HG03097 (cell line): ENCODE data around the gene EEFSEC.

Experiments used
- ATAC-seq: cut with Tn5 transposase; IDR thresholded peaks from one replicate; pipeline ENCODE4 v1.9.1; 2021; ENCODE audit not compliant: unreplicated experiment, low FRiP score

The EEFSEC gene

DNA sequence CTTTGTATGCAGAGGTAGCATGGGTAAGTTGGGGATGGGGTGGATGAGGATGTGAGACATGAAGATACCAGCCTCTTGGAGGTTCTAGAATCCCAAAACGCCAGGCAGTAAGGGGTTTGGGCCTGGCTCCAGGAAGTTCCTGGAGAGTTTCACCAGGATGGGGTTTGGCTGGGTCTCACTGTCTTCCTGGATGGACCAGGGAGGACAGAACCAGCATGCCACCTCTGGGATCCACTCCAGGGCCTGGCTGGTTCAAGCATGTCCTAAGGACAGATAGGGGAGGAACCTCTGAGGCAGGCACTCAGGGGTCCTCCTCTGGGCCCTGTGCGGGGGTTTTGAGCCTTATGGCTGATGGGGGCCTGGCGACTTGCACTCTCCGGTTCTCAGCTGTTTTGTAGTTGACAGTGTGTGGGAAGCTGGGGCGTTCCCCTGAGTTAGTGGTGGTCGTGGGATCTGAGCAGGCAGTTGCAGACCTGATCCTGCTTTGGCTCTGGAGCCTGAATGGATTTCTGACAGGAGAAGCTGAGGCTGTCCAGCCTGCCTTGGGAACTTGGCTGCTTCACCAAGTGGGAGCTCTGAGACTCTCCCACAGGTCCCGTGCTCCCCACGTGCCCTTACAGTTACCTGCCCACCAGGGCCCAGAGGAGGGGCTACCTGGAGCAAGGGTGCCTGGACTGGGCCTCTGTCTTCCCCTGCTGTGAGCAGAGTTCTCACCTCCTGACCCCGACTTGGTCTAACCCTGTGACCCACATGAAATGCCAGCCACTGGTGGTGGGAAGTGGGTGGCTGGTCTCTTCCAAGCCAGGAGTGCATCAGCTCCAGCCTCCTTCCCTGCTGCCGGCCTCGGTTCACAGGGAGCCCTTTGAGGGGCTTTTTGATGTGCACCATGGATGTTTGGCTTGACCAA lies 128.4 kb downstream of the EEFSEC start:
- no peak for ATAC-seq

DNA sequence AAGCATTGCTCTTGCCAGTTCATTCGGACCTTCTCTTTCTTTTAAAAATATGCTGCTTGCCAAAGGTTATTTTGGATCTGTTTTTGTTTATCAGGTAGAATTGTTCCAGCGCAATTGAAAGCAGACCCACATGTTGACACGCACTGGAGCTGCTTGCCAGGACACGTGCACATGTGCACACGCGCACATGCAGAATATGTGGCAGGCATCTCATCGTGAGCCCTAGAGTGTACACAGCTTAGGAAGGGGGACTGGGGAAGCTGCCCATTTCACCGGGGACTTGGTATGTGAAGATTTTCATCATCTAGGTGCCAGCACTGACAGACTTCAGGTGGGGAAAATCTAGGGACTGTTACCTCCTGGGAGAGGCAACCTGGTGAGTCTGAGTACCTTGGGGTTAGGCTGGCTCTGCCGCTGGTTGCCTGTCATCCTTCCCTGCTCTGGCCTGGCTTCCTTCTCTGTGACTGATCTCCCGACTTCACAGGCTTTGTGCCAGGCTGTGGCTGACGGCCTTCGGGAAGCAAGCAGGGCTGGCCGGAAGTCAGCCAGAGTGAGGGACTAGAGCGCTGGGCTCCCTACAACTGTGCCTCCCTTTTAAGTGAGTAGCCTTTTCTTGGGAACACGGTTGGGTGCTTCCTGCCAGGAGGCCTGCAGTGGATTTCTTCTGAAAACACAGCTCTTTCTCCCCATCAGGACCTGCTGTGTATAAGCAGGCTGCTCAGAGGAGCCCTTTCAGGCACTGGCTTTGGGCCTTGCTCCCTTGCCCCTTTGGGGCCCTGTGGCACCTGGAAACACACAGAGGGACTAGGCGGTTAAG lies 129.3 kb downstream of the EEFSEC start:
- no peak for ATAC-seq

DNA sequence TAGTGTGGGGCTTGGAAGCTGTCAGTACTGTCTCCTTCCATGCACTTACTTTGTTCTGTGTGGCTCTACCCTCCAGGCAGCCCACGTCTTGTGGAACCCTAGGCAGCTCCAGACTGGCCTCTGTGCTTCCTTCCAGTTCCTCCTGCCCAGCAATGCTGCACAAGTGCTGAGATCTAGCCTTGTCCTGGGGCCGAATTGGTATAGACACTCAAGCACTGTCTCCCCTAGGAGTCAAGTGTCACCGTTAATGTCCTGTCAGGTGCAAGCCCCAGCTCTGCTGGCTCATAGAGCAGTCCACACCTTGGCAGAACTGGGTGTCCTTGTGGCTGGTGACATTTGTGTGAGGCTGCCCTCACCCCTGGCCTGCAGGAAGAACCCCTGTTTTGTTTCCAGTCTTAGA lies 130.1 kb downstream of the EEFSEC start:
- ATAC-seq: no peak

DNA sequence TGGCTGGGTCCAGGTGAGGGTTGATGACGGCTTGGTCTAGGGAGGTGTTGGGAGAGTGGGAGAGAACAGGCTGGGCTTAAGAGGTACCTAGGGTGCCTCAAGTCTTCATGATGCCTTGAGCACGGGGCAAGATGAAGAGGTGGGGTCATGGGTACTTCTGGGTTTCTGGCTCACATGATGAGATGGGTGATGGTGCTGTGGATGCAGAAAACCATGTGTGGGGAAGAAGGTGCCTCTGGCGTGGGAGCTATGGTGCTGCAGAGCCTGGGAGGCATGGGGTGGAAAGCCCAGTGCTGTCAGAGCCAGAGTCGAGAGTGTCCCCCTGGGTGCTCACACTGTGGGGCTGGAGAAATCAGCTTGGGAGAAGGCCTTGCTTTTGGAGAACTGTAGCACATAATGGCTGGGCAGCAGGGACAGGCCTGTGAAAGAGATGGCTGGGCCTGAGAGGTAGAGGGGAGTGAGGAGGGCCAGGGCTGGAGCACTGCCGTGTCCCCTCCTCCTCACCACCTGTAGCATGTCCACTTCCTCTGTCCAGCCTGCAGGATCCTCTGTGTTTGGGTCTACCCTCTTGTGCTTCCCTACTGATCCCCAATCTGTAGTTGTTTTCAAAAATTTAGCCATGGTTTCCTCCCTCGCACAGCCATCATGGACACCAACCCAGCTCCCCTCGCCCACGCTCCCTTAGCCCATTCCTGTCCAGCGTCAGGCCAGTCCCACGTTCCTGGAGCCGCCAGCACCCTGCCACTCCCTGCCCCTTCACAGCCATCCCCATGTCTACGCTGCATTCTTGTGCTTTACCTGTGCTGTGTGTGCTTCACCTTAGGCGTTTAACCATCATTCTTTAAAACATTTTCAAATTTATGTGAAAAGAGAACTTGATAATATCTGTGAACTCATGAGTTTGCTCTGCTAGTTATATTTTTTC lies 132.0 kb downstream of the EEFSEC start:
- no peak for ATAC-seq

DNA sequence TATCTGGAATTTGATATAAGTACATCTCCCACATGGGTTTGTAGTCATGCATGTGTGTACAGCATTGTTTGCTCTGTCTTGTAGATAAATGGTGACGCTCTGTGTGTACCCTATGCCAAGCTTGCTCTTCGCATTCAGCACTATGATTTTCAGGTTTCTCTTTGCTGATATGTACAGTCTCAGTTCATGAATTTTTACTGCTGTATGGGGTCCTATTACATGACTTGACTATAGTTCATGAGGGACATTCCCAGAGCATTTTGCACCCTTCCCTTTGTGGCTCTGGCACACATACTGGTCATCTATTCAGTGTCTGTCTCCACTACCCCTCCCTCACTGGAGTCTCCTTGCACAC lies 132.7 kb downstream of the EEFSEC start:
- ATAC-seq: no peak

DNA sequence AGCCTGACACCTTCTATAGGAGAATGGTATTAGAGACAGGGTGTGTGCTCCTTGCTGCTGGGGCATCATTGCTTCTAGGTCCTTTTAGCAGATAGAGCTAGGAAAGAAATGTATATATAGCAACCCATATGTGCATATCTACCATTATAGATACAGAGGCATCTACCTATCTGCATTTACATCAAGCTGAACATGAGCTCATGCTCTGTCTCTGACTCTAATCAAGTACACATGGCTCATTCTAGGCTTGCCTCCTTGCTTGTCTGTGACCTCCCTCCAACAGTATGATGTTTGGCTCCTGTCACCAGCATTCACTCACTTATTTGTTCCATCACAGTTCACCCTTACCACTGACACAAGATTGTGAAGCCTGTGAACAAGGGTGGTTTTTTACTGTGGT lies 133.4 kb downstream of the EEFSEC start:
- ATAC-seq: no peak

DNA sequence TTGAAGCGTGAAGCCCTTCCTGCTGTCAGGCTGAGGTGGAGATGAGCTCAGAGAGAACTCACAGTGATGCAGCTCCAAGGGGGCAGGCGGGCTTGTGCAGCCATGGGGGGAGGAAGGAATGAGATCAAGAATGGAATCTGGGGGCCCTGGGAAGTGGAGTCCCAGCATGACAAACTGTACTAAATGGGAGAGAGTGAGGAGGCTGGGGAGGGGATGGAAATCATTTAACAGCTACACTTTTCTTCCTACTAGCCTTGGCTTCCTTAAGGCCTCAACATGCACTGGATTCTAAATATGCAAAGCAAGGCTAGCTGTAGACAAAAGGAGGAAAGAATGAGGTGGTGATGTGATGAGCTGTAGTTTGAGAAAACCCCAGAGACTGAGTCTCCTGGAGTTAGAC lies 133.9 kb downstream of the EEFSEC start:
- no peak for ATAC-seq

DNA sequence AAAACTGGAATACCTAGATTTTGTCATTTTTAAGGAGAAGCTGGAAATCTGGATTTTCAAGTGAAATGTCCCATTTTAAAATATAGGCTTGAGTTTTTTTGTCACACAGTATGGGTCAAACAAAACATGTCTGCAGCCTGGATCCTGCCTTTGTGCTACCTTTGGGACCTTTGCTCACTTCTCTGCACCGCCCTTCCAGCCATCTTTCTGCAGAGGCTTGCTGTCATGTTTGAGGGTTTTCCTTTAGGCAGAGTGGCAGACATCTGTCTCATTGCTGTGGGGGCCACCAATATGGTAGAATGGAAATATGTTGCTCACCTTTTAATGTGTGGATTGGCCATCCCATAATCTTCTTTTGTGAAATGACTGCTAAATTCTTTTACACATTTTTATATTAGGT lies 136.3 kb downstream of the EEFSEC start:
- ATAC-seq: no peak

DNA sequence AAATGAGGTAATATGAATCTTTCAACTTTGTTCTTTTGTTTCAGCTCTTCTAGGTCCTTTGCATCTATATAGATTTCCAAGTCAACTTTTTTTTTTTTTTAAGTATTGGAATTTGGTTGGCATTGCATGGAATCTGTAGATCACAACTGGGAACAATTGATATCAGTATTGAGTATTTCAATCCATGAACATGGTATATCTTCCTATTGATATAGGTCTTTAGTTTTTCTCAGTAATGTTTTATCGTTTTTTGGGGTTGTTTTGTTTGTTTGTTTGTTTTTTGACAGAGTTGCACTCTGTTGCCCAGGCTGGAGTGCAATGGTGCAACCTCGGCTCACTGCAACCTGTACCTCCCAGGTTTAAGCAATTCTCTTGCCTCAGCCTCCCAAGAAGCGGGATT lies 137.2 kb downstream of the EEFSEC start:
- no peak for ATAC-seq

DNA sequence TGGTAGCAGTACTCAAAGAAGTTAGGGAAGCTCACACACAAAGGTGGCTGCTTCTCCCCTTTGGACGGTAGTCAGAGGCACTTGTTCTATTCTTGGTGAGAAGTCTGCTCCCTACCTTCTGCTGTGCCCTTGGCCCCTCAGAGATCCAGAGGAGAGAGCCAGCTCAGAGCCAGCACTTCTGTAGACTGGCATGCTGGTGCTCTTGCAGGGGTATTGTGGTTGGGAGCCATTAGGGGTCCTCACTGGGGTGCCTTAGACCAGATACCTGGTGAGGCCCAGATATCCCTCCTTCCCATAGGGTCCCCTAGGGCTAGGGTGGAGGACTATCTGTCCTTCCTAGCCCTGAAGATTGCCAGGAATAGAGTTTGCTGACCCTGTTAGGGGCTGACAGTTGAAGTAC lies 140.6 kb downstream of the EEFSEC start:
- ATAC-seq: no peak

DNA sequence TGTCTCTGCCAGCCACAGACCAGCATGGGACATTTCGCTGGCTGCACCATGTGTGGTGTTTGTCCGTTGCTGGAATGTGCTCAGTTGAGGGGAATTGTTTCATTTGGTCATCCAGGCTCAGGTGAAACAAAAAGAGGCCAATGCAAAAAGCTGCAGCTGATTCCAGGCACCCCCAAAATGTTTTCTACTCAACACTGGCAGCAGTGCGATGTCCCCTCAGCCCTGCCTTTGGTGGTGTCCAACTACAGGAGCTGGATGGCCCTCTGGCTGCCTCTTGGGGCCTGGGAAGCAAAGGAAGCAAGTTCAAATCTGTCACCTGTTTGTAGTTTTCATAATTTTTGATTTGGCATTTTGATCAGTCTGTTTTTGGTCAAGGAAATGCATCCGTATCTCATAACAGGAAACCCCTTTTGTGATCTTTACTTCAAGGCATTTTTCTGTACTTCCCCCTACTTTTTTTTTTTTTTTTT lies 141.8 kb downstream of the EEFSEC start:
- no peak for ATAC-seq

DNA sequence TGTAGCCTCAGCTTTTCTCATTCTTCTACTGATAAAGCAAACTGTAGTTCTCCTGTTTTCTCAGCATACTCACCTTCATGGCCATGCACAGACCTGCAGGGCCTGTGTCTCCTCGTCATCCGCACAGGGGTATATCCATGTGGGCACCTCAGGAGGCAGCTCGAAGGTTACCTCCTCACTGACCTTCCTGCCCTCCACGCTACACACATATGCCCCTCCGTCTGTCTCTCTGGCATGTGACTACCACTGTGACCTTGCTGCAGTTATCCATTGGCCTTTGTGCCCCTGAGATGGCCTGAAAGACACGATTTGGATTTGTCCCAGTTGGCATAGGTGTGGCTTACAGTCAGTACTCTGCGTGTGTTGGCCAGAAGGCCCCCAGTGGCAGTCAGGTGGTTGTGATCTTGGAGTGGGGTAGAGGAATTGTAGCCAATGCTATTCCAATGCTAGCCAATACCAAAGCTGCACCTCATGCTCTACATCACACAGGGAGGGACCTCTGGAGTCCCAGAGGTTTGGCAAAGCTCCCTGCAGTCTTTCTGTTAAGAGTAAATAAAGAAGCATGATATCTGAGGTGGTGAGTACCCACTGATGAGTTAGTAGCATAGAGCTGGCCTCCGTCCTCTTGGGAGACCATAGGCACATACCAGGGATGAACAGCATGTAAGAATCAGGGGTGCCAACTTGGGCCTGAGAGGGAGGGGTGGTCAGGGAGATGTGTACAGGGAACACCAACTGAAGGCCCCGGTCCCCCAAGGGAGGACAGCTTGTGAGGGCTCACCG lies 143.4 kb downstream of the EEFSEC start:
- ATAC-seq: no peak

DNA sequence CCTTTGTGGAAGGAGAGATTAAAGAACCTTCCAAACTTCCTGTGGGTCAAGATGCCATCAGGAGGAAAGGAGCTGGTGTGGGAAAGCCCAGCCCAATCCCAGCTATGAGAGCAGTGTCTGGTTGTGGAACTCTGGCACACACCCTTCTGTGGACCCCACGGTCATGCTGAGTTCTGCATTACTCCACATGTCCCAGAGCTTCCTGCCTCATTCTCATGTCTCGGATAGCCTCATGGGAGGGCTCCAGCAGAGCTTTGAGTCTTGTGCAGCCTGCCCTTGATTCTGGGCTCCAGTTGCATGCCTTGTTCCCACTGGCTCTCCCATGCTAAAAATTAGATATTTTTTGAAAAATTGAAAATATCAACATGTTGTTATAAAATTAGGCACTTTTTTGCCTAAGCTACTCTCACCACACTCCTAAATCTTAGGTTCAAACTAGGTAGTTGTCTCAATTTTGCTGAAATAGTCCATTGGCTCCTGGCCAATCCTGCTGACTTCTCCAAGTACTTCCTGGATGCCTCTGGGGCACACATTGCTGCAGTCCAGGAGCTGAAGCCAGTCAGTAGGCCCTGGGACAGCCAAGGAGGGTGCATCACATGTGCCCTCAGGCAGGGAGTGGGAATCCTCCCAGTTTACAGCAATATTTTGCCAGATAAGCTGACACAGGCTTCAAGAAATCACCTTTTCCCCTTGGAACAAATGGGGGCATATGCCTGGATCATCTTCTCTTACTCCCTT lies 144.3 kb downstream of the EEFSEC start:
- ATAC-seq: no peak

DNA sequence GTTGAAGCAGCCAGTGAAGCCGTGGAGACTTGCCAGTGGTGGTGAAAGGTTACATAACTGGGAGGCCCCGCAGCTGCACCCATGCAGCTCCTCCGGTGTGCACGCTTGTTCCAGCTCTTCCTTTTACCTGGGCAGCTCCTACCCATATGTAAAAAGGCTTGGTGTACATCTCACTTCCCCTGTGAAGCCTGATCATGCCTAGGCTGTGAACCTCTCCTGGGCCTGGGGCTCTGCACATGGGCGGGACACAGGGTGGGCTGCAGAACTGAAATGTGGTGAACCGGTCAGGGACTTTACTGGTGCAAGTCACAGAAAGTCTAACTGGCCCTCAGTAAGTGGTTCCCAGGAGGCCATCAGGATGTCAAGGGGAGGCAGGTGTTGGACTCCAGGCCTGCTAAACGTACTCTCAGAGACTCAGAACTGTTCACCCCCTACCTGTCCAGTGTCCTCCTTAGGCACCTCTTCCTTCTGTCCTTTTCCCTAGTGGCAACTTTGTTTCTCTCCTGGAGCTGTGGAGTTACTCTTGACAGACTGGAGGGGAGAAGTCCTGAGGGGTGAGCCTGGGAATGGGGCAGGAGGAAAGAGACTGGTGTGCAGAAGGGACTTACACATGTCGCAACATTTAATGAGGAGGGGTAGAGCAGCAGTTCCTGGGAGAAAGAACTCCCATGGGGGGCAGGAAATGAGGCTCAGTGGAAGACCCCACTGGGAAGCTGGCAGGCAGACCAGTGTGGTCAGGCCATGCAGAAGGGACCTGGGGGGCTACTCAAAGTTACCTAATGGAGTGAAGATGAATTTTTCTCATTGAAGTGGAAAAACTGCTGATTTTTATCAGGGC lies 148.1 kb downstream of the EEFSEC start:
- no peak for ATAC-seq

DNA sequence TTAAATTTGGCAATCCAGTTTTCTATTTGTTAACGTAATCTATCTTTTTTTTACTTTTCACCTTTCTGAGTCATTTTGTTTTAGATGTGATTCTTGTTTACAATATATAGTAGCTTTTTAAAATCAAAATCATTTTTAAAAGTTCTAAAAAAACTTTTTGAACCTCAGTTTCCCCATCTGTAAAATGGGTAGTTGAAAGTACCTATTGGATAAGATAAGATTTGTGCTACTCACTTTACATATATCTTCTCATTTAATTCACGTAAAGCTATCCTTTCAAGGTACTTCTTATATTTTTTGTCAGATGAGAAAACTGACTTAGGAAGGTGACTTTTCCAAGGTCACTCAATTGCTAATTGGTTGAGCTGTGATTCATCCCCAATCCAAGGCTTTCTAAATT lies 153.2 kb downstream of the EEFSEC start:
- ATAC-seq: no peak

DNA sequence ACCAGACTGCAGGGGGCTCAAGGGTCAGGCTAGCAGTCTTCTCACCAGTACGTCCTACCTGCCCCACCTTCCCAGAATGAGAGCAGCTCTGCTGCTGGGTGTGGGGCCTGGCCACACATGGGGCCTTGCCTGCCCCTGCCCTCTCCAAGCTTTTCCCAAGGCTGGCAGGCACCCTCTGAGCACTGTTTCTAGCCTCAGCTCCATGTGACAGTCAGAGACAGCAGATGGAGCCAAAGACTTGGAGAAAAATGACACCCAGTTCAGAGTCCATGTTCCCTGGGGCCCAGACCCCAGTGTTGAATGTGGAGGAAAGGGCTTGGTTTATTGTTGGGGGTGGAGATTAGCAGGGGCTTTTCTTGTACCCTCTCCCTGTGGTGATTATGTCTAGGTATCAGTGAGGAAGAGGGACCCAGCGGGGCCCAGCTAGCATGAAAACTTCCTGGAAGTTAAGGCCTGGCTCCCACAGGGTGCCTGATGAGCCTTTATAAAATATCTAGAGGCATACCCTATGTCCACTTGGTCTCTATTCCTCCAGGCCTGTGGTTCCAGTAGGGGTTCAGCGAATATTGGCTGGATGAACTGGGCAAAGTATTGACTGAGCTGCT lies 153.8 kb downstream of the EEFSEC start:
- no peak for ATAC-seq

DNA sequence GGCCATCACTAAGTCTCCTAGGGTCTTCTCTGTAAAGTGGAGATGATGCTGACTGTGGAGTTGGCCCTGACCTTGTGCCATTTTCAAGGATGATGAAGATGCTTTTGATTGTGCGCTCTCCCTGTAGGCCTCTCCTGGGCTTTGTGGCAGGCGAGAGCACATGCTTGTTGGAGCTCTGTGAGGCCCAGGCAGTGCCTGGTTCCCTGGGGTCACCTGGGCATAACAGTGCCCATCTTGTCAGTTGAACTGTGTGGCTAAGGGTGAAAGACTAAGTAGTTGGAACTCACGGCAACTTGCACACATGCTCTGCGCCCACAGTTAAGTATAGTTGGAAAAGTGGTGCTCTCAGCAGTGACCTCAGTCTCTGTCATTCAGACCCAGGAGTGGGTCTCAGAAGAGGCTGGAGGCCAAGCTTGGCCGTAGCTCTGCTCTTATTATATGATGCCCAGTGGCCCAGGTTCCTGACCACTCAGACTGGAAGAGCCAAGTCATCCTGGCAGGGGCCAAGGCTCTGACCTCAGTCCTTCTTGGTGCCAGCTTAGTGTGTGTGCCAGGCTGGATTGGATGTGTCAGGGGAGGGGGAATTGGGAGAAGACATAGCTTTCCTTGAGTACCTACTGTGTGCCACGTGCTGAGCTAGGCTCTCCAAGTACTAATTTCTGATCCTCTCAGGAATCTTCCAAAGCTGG lies 154.6 kb downstream of the EEFSEC start:
- ATAC-seq: no peak
